DMS114 treated with DMSO at 0.1 percent for 48 hours (cell line): ENCODE measurements around the gene CC2D2B.
"Not testable (repeated sequence)": the region's sequence is repeated elsewhere in the genome, so short reads cannot be mapped to it uniquely, and the experiment has no call there.

ENCODE experiments used
- DNase-seq: peaks from one replicate; lab custom pipeline; 2025; ENCODE audit not compliant: unreplicated experiment; lab: John Stamatoyannopoulos, UW

Gene CC2D2B

DNA sequence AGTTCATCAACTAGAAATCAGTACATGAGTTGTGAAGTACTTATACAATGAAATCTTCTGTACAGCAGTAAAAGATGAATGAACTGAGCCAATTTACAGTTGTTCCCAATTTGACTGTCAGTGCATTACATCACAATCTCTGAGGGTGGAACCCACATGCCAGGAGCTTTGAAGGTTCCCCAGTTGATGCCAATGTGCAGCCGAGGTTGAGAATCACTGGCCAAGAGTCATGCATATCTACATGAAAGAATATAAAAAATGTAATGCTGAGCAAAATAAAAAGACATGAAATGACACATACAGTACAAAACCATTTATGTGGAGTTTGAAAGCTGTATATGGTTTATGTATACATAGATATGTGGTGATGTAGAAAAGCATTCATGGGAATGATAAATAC, 113.6 kb downstream of the CC2D2B start:
- DNase-seq, result no peak

DNA sequence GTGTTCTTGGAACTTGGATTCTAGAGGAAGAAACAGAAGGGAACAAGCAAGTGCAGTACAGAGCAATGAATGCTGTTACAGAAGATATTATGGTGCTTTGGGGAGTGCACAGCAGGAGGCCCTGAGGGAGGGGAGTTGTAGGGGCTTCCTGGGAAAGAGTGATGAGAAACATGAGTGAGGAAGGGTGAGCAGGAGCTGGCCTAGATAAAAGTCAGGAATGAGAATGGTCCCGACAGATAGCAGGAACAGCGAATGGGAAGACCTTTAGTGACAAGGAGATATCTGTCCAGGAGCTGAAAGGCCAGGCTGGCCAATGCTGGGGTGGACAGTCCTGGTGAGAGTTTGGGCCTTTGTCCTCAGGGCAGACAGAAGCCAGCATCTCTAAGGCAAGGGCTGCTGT, 115.0 kb downstream of the CC2D2B start:
- no peak for DNase-seq

DNA sequence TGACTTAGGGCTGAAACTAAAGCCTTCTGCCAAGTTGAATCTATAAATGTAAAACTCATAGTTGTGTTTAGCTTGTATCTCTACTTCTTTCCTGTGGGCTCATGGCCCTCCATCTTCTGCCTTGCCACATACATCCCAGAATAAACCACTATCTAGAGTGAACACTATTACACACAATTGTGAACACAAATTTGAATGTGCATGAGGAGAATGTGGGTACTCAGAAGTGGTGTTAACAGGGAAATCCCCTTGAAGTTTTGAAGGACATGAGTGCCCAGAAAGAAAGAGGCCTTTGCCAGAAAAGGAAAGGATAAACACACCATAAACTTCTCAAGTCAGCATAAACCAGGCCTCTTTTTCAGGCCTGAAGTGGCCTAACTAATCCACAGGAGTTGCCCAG, 115.4 kb downstream of the CC2D2B start:
- no peak for DNase-seq

DNA sequence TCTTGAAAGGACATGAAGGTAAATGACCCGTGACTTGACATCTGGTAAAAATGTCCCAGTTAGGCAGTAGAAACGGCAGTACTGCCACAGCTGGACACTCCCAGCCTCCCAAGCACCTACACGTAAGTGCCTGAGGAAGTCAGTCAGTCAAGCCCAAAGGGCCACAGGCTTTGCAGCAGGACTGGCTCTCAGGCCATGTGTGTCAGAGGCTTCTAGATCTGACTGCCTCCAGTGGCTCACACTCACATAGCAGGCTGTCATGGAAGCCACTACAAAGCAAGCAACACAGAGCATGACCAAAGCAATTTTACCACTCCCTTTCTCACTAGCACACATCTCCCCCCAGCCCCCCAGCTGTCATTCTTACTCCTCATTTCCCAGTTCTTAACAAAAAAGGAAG, 117.8 kb downstream of the CC2D2B start:
- peak; percentile 14 for DNase-seq

DNA sequence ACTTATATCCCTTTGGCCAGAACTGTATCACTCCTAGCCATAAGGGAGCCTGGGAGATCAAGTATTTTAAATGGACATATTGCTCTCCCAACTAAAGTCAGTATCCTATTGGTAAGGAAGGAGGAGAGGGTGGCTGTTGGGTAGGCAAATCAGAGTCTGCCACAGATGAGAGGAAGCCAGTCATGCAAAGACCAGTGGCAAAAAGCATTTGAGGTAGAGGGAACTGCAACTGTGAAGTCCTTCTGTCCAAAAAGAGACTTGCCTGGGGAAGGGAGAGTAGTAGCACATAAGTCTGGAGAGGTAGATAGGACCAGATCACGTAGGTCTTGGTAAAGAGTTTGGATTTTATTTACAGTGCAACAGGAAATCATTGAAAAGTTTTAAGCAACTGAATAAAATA, 126.8 kb downstream of the CC2D2B start:
- DNase-seq, result no peak

DNA sequence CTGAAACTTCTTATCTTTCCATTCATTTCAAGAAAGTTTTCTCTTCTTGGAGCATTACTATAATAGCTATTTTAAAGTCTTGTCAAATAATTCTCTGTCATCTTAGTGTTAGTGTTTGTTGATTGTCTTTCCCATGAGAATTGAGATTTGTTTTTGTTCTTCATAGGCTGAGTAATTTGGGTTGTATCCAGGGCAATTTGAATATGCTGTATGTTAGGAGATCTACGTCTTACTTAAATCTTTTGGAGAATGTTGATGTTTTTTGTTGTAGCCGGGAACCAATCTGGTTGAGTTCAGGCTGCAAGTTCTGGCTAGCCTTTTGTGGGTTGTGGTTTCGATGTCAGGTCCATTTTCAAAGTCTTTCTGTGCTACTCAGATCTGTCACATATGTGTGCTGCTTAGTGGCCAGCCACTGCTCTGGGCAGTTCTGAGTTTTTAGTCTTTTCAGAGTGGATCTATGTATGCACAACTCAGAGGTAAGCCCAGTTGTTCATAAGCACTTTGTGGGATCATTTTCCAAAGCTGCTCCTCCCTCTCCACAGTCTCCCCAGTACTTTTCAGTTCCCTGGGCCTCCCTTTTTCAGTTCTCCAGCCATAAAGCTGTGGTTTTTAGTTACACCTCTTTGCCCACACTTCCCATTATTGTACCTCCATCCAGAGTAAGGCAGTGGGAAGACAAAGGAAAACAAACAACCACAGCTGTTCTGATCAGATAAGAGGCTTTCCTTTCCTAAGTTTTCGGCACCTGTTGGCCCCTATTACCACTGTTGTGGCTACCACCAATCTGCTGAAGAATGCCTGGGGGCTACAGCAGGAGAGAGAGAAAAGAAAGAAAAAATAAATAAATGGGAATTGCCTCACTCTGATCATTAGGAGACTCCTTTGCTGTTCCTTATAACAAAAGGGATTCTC, 131.0 kb downstream of the CC2D2B start:
- DNase-seq, result no peak

DNA sequence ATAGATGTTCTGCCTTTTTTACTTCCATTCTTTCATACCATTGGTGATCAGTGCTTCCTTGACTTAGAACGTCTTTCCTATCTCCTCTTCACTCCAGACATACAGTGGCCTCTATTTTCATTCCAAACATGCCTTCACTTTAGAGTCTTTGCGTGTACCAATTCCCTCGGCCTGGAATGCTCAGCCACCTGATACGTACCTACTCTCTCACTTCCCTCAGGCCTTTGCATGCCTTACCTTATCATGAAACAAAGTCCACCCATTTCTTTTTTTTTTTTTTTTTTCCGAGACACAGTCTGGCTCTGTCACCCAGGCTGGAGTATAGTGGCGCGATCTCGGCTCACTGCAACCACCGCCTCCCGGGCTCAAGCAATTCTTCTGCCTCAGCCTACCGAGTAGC, 133.4 kb downstream of the CC2D2B start:
- DNase-seq, result no peak

DNA sequence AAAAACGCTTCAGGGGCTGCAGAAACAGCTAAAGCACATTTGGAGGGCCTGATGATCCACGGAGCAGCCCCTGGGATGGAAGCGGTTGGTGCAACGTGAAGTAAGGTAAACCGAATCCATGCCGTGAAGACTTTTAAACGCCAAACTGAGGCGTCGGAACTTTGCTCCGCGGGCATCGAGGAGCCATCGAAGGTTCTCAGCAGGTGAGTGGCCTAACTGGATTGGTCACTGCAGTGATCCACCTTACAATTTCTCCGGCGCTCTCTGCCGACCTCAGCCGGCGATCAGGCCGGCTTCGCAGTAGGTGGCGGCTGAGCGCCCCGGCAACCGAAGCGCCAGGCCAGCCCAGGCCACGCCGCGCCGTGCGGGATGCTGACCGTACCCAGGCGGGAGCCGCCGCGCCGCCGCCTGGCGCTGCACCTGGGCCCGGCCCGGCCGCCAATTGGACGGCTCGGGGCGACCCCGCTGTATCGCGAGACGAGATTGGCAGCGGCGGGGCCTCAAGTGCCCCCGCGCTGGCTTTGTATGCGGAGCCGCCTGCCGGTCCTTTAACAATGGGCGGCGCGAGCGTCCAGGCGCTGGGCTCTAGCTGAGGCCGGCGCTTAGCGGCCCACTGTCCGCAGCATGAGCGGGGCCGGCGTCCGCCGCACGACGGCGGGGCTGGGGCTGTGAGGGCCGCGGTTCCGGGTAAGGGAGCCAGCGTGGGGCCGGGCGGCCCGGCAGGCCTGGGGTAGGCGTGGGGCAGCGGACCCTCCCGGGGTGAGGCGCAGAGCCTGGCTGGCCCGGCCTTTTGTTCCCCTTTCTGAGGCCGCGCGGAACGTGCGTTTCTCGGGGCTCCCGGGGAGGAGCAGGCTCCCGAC, 135.5 kb downstream of the CC2D2B start, which contains the start of gene CCNJ:
TSS of gene CCNJ (plus strand) at position 551 of the 860 bp plus-strand sequence. CDS start 811 bp downstream, outside the sequence.
- peak; percentile 66 for DNase-seq

DNA sequence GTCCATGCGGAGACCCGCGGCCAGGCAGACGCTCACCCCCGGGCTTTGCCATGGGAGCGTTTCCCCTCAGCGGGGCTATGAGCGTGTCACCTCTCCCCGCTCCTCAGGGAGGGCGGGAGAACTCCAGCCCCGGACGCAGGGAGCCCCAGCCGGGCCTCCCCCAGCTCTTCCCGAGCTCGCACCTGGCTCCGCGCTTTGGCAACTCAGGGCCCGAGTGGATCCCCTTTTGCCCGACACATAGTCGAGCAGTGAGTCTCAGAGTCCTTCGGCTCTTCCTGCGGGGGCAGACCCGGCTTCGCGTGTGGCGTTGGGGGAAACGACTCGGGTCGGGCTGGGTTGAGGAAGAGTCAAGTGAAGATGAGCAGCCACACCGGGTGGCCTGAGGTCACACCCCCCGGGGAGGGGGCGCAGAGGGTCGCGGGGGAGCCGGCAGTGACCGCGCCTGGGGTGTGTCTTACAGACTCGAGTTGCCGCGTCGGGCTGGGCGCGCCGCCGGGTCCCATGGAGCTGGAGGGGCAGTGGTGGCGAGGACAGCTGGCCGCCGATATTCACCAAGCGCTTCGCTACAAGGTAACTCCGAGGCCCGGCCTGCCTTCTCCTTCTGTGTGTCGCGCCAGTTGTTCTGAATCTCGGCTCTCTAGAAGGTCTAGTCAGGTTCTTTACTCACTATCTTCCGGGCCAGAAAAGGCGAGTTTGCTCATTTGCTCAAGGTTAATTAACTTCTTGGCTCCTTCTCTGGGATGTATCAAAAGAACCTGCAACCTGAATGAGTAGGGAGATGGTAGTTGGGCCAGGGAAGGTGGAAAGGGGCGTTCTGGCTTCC, 136.3 kb downstream of the CC2D2B start:
- DNase-seq, result no peak

DNA sequence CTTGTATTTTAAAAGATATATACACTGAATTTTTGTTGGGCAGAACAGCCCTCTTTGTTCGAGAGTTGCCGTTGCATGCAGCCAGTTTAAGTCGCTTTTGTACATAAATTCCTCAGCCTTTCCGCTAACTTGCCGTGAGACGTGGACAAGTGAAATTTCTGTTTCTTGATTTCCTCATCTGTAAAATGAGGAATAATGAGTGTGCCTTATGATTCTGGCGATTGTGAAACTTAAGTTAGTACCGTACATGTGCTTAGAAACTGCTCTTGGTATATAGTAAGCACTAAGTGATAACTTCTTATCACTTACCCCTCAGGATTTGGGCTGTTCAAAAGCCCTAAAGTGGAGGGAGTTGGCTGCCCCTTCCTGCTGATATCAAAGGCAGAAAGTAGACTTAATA, 137.0 kb downstream of the CC2D2B start:
- peak; percentile 13 for DNase-seq

DNA sequence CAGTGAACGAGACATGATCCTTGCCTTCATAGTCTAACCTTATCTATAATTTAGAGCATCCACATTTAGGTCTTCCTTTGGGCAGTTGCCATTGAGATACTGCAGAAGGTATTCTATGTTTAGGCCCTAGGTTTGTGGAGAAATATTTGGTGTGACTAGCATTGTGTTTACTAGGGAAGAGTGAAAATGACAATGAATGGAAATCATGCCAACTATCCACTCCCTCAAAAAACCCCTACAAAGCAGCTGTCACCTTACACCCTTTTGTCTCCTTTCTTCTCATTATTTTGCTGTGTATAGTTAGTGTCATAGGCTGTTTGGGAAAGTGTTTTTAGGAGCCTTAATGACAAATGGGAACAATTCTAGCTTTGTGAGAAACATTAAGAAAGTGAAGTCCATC, 138.8 kb downstream of the CC2D2B start:
- DNase-seq, result no peak

DNA sequence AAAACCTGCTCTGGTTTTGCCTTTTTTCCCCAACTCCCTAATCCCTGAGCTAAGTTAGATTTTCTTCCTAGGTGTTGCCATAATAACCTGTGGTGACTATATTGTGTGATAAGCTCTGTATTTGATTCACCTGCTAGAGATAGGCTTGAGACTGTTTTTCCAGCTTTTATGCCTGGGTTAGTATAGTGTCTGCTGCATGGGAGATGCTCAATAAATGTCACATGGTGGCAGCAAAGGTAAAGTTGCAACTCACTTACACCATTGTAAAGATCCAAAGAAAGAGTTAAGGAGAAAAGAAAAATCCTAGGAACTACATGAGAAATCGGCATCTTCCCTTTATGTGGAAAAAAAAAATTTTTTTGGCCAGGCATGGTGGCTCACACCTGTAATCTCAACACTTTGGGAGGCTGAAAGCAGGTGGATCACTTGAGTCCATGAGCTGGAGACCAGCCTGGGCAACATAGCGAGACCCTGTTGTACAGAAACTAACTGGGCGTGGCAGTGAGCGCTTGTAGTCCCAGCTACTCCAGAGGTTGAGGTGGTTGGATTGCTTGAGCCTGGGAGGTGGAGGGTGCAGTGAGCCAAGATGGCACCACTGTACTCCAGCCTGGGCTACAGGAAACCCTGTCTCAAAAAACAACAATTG, 139.4 kb downstream of the CC2D2B start:
- no peak for DNase-seq

DNA sequence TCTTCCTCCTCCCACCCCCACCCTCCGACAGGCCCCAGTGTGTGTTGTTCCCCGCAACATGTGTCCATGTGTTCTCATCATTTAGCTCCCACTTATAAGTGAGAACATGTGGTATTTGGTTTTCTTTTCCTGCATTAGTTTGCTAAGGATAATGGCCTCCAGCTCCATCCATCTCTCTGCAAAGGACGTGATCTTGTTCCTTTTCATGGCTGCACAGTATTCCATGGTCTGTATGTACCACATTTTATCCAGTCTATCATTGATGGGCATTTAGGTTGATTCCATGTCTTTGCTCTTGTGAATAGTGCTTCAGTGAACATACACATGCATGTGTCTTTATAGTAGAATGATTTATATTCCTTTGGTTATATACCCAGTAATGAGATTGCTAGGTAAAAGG, 140.2 kb downstream of the CC2D2B start:
- not testable (repeated sequence) for DNase-seq

DNA sequence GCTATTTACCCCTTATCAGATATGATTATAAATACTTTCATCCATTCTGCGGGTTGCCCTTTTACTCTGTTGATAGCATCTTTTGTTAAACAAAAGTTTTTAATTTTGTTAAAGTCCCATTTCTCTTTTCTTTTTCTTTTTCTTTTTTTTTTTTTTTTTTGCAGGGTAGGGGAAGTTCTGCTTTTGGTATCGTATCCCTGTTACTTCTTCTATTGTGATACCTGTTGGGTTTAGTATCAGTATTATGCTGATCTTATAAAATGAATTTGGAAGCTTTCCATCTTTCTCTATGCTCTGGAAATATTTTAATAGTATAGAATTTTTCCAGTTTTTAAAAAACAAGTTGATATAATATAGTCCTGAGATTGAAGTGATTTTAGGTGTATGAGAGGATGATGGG, 141.6 kb downstream of the CC2D2B start:
- DNase-seq, result no peak

DNA sequence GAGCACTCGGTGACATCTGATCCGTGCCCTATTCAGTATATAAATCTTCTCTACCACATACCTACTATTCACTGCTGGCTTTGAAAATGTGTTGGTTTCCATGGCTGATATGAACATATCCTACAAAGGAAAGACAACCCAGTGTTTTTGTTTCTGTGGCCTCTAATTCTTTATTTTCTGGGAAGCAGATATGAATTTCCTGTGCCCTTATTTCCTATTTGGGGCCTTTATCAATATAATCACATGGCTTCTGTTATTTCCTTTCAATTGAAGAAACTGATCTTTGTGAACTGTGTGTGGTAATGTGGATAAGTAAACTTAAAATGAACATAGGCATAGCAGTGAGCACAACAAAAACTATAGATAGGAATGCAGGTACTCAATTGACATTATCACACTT, 146.2 kb downstream of the CC2D2B start:
- no peak for DNase-seq

DNA sequence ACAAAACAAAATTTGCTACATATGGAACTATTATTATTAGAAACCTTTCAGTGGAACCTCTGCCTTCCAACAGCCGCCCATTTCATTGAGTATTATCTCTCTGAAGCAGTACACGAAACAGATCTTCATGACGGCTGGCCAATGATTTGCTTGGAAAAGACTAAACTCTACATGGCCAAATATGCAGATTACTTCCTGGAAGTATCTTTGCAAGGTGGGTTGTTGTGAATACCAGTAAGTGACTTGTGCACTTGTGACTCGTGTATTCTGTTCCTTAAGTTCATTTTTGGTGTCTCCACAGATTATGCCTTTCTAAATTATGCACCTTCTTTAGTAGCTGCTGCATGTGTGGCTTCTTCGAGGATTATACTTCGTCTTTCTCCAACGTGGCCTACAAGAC, 149.0 kb downstream of the CC2D2B start:
- DNase-seq, result no peak

DNA sequence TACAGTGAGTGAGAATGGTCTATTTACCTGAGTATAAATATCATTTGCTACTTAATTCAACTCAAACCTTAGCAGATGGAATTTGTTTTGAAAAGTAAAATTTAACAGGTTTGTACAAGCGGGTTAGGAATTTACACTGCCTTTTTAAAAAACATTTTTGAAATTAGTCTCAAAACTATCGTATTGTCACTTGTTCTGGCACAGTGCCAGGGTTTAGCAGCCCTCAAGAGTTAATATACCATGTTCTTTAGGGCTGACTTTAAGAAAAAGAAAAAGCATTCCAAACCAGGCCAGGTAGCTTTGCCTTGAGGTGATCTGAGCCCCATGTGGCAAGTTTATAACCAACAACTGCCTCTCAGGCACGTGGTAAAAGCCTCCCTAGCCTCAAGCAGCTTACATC, 153.5 kb downstream of the CC2D2B start:
- no peak for DNase-seq

DNA sequence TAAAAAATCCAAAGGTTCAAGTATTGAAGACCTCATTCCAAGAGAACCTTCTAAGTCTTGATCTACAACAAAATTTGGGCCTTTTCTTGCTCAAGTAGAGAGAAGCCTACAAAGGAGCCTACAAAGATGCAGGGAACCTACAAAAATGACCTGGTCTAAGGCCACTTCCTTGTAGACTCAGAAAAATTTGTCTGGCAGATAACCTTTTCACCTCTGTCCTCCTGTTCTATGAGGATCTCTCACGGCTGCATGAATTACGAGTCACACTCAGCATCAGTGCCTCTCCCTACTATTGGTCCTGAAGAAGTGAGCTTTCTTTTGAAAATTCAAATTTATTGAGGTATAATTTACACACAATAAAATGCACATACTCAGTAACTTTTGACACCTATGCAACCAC, 164.9 kb downstream of the CC2D2B start:
- no peak for DNase-seq

DNA sequence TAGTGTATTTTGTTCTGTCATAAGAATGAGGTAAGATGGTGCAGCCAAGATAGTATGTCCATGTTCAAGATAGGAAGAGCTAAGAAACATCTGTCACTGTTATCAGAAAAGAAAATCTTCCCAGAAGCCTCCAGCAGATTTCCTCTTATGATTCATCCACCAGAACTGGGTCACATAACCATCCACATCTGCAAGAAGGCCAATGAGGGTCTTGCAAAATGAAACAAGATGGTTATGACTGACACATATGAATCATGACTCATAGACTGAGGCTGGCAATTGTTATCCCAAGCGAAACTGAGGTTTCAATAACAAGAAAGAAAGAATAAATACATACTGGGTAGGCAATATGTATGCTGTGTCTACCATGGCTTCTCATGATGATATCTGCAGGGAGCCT, 165.9 kb downstream of the CC2D2B start:
- no peak for DNase-seq

DNA sequence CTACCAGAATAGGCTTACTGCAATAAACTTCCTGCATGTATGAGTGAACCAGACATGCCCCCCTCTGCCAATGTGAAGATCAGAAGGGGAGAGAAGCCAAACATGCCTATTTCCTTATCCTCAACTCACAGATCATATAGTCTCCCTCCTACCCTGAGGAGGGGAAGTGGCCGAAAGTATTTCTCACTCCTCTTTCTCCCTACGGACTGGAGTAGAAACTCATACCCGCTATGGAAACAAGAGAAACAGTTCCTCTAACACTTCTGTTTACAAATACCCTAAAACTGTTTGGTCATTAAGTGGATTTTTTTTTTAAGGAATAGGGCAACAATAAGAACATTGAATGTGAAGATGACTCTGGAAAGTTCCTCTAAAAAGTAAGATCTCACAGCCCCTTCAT, 167.0 kb downstream of the CC2D2B start:
- DNase-seq, result no peak

DNA sequence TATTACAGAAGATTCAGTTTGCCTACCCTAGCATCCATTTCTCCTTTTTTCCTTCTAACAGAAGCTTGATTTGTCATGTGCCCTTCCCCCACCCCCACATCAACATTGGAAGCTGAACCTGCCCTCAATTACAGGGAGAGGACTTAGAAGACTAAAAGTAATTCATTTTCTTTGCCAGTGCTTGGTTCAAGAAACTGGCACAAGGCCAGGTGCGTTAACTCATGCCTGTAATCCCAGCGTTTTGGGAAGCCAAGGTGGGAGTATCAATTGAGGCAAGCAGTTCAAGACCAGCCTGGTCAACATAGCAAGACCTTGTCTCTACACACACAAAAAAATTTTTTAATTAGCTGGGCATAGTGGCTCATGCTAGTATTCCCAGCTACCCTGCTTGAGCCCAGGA, 168.2 kb downstream of the CC2D2B start:
- DNase-seq, result no peak
